Right lobe of liver (tissue), 4 donors: ENCODE measurements around the gene RSBN1L.

Experiments used
- CTCF ChIP-seq, 4 donors: fragments of 200-600 bp in 3 of 4; fragments of 450-650 bp in 1 of 4; IDR thresholded peaks; one replicate each; pipeline versions ENCODE4 v1.5.1 to v1.8.0; 2016 to 2022; ENCODE audit warnings: antibody characterized with exemption in 4 of 4, mild to moderate bottlenecking in 2 of 4
- POLR2A ChIP-seq: fragments of 450-650 bp; IDR thresholded peaks from one replicate; pipeline ENCODE4 v1.6.1; 2017; ENCODE audit warnings: antibody characterized with exemption, mild to moderate bottlenecking
- donor health status: DM: no; HTN: no; CAD: no.
- donor health status: DM: no; HTN: no; CAD: no.
- donor health status: DM: no; HTN: yes; CAD: no.

DNA sequence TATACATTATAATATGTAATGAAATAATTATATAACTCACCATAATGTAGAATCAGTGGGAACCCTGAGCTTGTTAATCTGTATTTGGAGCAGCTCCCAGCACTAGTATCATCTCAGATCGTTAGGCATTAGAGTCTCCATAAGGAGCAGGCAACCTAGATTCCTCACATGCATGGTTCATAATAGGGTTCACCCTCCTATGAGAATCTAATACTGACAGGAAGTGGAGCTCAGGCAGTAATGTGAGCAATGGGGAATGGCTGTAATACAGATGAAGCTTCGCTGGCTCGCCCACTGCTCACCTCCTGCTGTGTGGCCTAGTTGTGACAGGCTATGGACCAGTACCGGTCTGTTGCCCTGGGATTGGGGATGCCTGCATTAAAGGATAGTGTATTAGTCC is 49.5 kb downstream of the RSBN1L start:
- no peak for TF ChIP-seq POLR2A
- no peak for TF ChIP-seq CTCF (IDR thresholded peaks at IDR 0.05)
